ENCODE data around the gene LIN7B. TPM values are rescaled to one million over a fixed set of nuclear protein-coding genes. Genes with fewer than 3 reads are reported as not detected.

Gene LIN7B
- polyA plus RNA-seq, 1 of the 3 experiments (the other 2 are of a cell fraction): 20.8 TPM

- Histone ChIP-seq H3K4me3 (ENCODE audit: low read depth in 2 of 2, low read length in 1 of 2) (no peak overlapping the region), H3K79me2 (ENCODE audit: insufficient read depth) (no peaks in the 10 kb centered on the region), H3K4me2 (no peak overlapping the region), H3K9me3 (no peaks in the 10 kb centered on the region), H3K4me1 (ENCODE audit: control insufficient read depth in 1 of 2, insufficient read depth in 2 of 2, low read depth in 1 of 2, low read length in 1 of 2) (peaks cover 7 to 8% of the 10 kb centered on the region in 2 experiments; a peak in 2 of 4 replicates), H4K20me1 (ENCODE audit: insufficient read depth) (no peaks in the 10 kb centered on the region), H3K36me3 (replicated peaks in 1 of 2; ENCODE audit: control insufficient read depth in 1 of 2, insufficient read depth in 2 of 2, low read length in 1 of 2) (no peaks in the 10 kb centered on the region), H3K9me2 (no peaks in the 10 kb centered on the region), H3K9ac (no peak overlapping the region), H3K27me3 (ENCODE audit: insufficient read depth) (no peaks in the 10 kb centered on the region), H3K27ac (ENCODE audit: low read depth in 2 of 2, low read length in 1 of 2) (no peak overlapping the region), H3F3A (replicated peaks; ENCODE audit: insufficient read depth) (no peaks in the 10 kb centered on the region), H2AFZ (ENCODE audit: low read depth) (no peak overlapping the region)
- peak; percentile 22 for DNase-seq
- CTCF ChIA-PET: interaction anchor here (1.8 kb wide), 1 partner anchor 35 kb away, joined by 12 read pairs; no protein-coding TSS in a partner anchor
- TF ChIP-seq GABPA (IDR thresholded peaks at IDR 0.05; ENCODE audit: low read depth): no peak
- no peak for TF ChIP-seq ZBTB33 (IDR thresholded peaks at IDR 0.05; ENCODE audit: borderline replicate concordance, low read depth)
- no peak for TF ChIP-seq TCF12 (IDR thresholded peaks at IDR 0.05)
- TF ChIP-seq TEAD4 (IDR thresholded peaks at IDR 0.05; ENCODE audit: borderline replicate concordance, insufficient read depth): no peak
- TF ChIP-seq USF2 (IDR thresholded peaks at IDR 0.05; ENCODE audit: borderline replicate concordance, low read depth, low read length): no peak
- no peak for TF ChIP-seq TAF1 (IDR thresholded peaks at IDR 0.05; ENCODE audit: borderline replicate concordance, low read depth, low read length)
- TF ChIP-seq USF1 (IDR thresholded peaks at IDR 0.05; ENCODE audit: borderline replicate concordance, low read depth): no peak
- TF ChIP-seq RAD21 (IDR thresholded peaks at IDR 0.05; ENCODE audit: low read length): no peak
- TF ChIP-seq CHD2 (IDR thresholded peaks at IDR 0.05; ENCODE audit: low read length, partially characterized antibody): no peak
- 92% methylated on average over 49 of the region's 49 CpGs for WGBS (ENCODE audit: low lambda C conversion rate)
- POLR2A ChIA-PET: no interaction called here
Measured at GRCh38 chr19:49132974-49133609, 18.9 kb downstream of the LIN7B start.

- no peak overlapping the region for H3K27ac ChIP-seq (ENCODE audit: low read depth in 2 of 2, low read length in 1 of 2)
- no peaks in the 10 kb centered on the region for H3K27me3 ChIP-seq (ENCODE audit: insufficient read depth)
- no peak overlapping the region for H3K4me2 ChIP-seq
- no peaks in the 10 kb centered on the region for H3K9me3 ChIP-seq
- ChIA-PET CTCF (interaction anchor here (0.9 to 1.8 kb wide), 2 partner anchors 12 to 36 kb away, joined by 3 to 12 read pairs (median 5); no protein-coding TSS in a partner anchor), POLR2A (no interaction called here)
- H3K9me2 ChIP-seq: no peaks in the 10 kb centered on the region
- H3K4me3 ChIP-seq (ENCODE audit: low read depth in 2 of 2, low read length in 1 of 2): no peak overlapping the region
- no peak overlapping the region for H3K9ac ChIP-seq
- H4K20me1 ChIP-seq (ENCODE audit: insufficient read depth): no peaks in the 10 kb centered on the region
- H3K4me1 ChIP-seq (ENCODE audit: control insufficient read depth in 1 of 2, insufficient read depth in 2 of 2, low read depth in 1 of 2, low read length in 1 of 2): peaks cover 3% of the 10 kb centered on the region in 2 experiments; a peak in 2 of 4 replicates
- DNase-seq: peak; percentile 78
- H3F3A ChIP-seq (replicated peaks; ENCODE audit: insufficient read depth): no peaks in the 10 kb centered on the region
- H2AFZ ChIP-seq (ENCODE audit: low read depth): no peak overlapping the region
- H3K36me3 ChIP-seq (replicated peaks in 1 of 2; ENCODE audit: control insufficient read depth in 1 of 2, insufficient read depth in 2 of 2, low read length in 1 of 2): no peaks in the 10 kb centered on the region
- H3K79me2 ChIP-seq (ENCODE audit: insufficient read depth): no peaks in the 10 kb centered on the region
- WGBS (ENCODE audit: low lambda C conversion rate): 88% methylated on average over 40 of the region's 42 CpGs
- TF ChIP-seq GATA2 (CRISPR knock-in tag; IDR thresholded peaks at IDR 0.05) (no peak), USF2 (IDR thresholded peaks at IDR 0.05; ENCODE audit: borderline replicate concordance, low read depth, low read length) (no peak), CHD2 (IDR thresholded peaks at IDR 0.05; ENCODE audit: low read length, partially characterized antibody) (no peak), PBX3 (IDR thresholded peaks at IDR 0.05) (no peak), YY1 (IDR thresholded peaks at IDR 0.05; ENCODE audit: low read depth) (no peak), EP300 (IDR thresholded peaks at IDR 0.05; ENCODE audit: borderline replicate concordance in 1 of 2, low read depth in 1 of 2, low read length in 1 of 2) (no peak), MEF2A (IDR thresholded peaks at IDR 0.05; ENCODE audit: borderline replicate concordance, low read depth) (no peak), FOXJ3 (CRISPR knock-in tag; IDR thresholded peaks at IDR 0.05) (no peak), RAD21 (IDR thresholded peaks at IDR 0.05; ENCODE audit: low read length) (no peak), TCF12 (IDR thresholded peaks at IDR 0.05) (no peak), USF1 (IDR thresholded peaks at IDR 0.05; ENCODE audit: borderline replicate concordance, low read depth) (no peak), POLR2AphosphoS5 (IDR thresholded peaks at IDR 0.05; ENCODE audit: low read depth, low read length) (no peak), FOSL2 (IDR thresholded peaks at IDR 0.05; ENCODE audit: borderline replicate concordance, low read depth) (no peak), SIN3A (IDR thresholded peaks at IDR 0.05; ENCODE audit: borderline replicate concordance, low read depth, low read length) (no peak)
Measured at GRCh38 chr19:49133621-49134454, 19.7 kb downstream of the LIN7B start.
